K562 (cell line): Measurements from ENCODE around the gene OCIAD1. TPM values are rescaled to one million over a fixed set of nuclear protein-coding genes. Genes with fewer than 3 reads are reported as not detected.

Experiments used
- HNRNPLL ChIP-seq: fragments of 200-400 bp; formaldehyde crosslinking; IDR thresholded peaks from 2 replicates; pipeline ENCODE4 v1.6.1; 2017; ENCODE audit warnings: low read length, low read depth, mild to moderate bottlenecking; ENCODE audit not compliant: poor library complexity, severe bottlenecking
- MYNN ChIP-seq, 2 experiments: sonication (generic); formaldehyde crosslinking in 1 of 2; IDR thresholded peaks; 2 replicates each; pipeline versions ENCODE4 v1.5.0 to v1.6.1; 2016 to 2020; ENCODE audit warnings: antibody characterized with exemption in 1 of 2, missing genetic modification reagents in 1 of 2
- NCOA4 ChIP-seq: fragments of 450-650 bp; IDR thresholded peaks from 2 replicates; pipeline ENCODE4 v1.6.1; 2018; ENCODE audit warnings: mild to moderate bottlenecking; ENCODE audit not compliant: partially characterized antibody
- NCOR1 ChIP-seq: fragments of 450-650 bp; IDR thresholded peaks from 2 replicates; pipeline ENCODE4 v1.6.1; 2016; ENCODE audit warnings: mild to moderate bottlenecking, moderate library complexity
- NRF1 ChIP-seq, 2 experiments: fragments of 450-650 bp; IDR thresholded peaks in 1 of 2; conservative IDR thresholded peaks in 1 of 2; 2 replicates each; pipeline ENCODE4 v1.6.1; 2014; ENCODE audit warnings: mild to moderate bottlenecking in 2 of 2
- POLR2A ChIP-seq: fragments of 450-650 bp; conservative IDR thresholded peaks from 2 replicates; pipeline ENCODE4 v1.6.1; 2016
- POU5F1 ChIP-seq: fragments of 150-350 bp; IDR thresholded peaks from 2 replicates; pipeline ENCODE4 v1.6.1; 2014; ENCODE audit warnings: borderline replicate concordance, low read length, low read depth, mild to moderate bottlenecking; ENCODE audit not compliant: partially characterized antibody
- RAD21 ChIP-seq, 2 experiments: fragments of 250-450 bp in 1 of 2; fragments of 450-650 bp in 1 of 2; sonication (Bioruptor Pico) in 1 of 2; formaldehyde crosslinking in 1 of 2; IDR thresholded peaks in 1 of 2; conservative IDR thresholded peaks in 1 of 2; 2 replicates each; pipeline versions ENCODE4 v1.4.0 to v1.8.0; 2020 to 2022; ENCODE audit warnings: mild to moderate bottlenecking in 2 of 2, moderate library complexity in 1 of 2
- RFX5 ChIP-seq: IDR thresholded peaks from 2 replicates; pipeline ENCODE4 v1.6.1; 2011; ENCODE audit warnings: low read depth, mild to moderate bottlenecking, improper control_type of control experiment, low read length
- TEAD1 ChIP-seq, 2 experiments: fragments of 450-650 bp in 1 of 2; sonication (generic) in 1 of 2; formaldehyde crosslinking; IDR thresholded peaks; 2 replicates each; pipeline versions ENCODE4 v1.4.0 to v1.8.0; 2020 to 2022; ENCODE audit warnings: mild to moderate bottlenecking in 2 of 2, missing genetic modification reagents in 1 of 2
- ZNF217 ChIP-seq: sonication (generic); formaldehyde crosslinking; IDR thresholded peaks from 2 replicates; pipeline ENCODE4 v1.8.0; 2022; ENCODE audit warnings: mild to moderate bottlenecking, missing genetic modification reagents
- ZNF384 ChIP-seq: IDR thresholded peaks from 2 replicates; pipeline ENCODE4 v1.6.1; 2012; ENCODE audit warnings: low read depth, low read length, improper control_type of control experiment
- ZNF431 ChIP-seq: sonication (generic); formaldehyde crosslinking; IDR thresholded peaks from 2 replicates; pipeline ENCODE4 v1.8.0; 2022; ENCODE audit warnings: mild to moderate bottlenecking, missing genetic modification reagents
- ZNF586 ChIP-seq: fragments of 450-650 bp; formaldehyde crosslinking; conservative IDR thresholded peaks from 2 replicates; pipeline ENCODE4 v1.4.0; 2020; ENCODE audit warnings: mild to moderate bottlenecking, moderate library complexity
- polyA plus RNA-seq, 8 experiments: library from polyadenylated mRNA; depleted of rRNA in 4 of 8; stranded (reverse) in 5 of 8; unstranded in 3 of 8; fragments of >200 nt; fragmentation: Nextera tagmentation in 2 of 8; fragmentation: Illumina TruSeq in 1 of 8; extraction: Ambion mirVana in 2 of 8; extraction: Trizol in 1 of 8; gene quantifications; 2 replicates each; pipeline versions ENCODE4 v1.2.1 to v1.2.3, GENCODE V29; 2011 to 2014; ENCODE audit warnings: inconsistent platforms in 1 of 8, missing spikeins in 1 of 8
- total RNA-seq, 7 experiments: library from RNA; depleted of rRNA in 6 of 7; stranded (reverse); fragments of >200 nt in 6 of 7; fragmentation: Illumina TruSeq in 2 of 7; extraction: Trizol in 2 of 7; gene quantifications; 2 replicates each; pipeline versions ENCODE4 v1.2.1 to v1.2.3, GENCODE V29; 2011 to 2021; ENCODE audit warnings: low replicate concordance in 1 of 7
- TF ChIP-seq, protein P1 (sequence below): fragments of 450-650 bp; IDR thresholded peaks from 2 replicates; pipeline ENCODE4 v1.6.1; 2017; ENCODE audit warnings: antibody characterized with exemption
- TF ChIP-seq, protein P2 (sequence below): fragments of 250-450 bp; sonication (Bioruptor Pico); IDR thresholded peaks from 2 replicates; pipeline ENCODE4 v1.5.0; 2020; ENCODE audit warnings: mild to moderate bottlenecking, borderline replicate concordance
- TF ChIP-seq, protein P3 (sequence below): fragments of 450-650 bp; conservative IDR thresholded peaks from 2 replicates; pipeline ENCODE4 v1.6.1; 2016; ENCODE audit warnings: missing genetic modification characterization, low read depth, mild to moderate bottlenecking, control low read depth, missing compliant biosample characterization
- TF ChIP-seq, protein P4 (sequence below): sonication (generic); formaldehyde crosslinking; IDR thresholded peaks from 2 replicates; pipeline ENCODE4 v1.9.0; 2022; ENCODE audit warnings: mild to moderate bottlenecking, missing genetic modification reagents
- TF ChIP-seq, protein P5 (sequence below): IDR thresholded peaks from 3 replicates; pipeline ENCODE4 v1.6.1; 2011; ENCODE audit warnings: borderline replicate concordance, mild to moderate bottlenecking; ENCODE audit not compliant: insufficient read length, insufficient read depth

Gene OCIAD1
- total and polyA plus RNA-seq, 9 of the 15 experiments (the other 6 are each of a cell fraction or from before 2014, with no cell fraction given) = 99.0 to 358 (median 196) TPM

DNA sequence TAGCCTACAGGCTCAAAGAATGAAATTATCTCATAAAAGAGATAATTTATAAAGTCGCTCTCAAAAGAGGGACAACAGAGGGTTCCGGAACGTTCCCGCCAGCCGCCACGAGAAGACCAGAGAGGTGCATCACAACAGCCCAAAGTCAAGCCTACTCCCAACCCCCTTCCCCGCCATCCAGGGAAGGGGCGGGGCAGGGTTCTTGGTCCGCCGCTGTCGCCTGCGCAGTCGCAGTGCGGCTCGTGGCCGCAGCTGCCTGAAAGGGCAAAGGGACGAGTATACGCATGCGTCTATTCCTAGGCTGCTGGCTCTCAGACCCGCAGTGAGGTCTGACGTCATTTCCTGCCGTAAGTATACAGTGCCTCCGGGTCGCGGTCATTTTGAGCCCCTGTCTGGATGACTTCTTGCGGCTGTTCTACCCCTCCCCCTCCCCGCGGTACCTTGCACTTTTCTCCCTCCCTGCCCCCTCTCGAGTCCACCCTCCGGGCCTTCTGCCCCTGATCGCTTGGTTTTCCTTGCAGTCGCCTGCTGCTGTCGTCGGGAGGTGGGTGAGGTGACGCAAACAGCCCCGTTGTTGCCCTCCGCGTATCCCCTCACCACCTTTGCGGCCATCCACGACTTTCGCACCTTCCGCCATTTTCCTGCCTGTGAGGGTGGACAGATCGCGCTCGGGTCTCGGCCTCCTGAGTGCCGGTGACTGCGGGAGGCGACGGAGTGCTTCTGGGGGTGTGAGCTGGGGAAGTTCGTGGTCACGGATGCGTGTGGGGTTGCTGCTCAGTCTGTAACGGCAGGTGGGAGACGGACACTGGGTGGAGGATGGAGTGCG lies at the start of gene OCIAD1 (continued):
- TF ChIP-seq, protein P1, sequence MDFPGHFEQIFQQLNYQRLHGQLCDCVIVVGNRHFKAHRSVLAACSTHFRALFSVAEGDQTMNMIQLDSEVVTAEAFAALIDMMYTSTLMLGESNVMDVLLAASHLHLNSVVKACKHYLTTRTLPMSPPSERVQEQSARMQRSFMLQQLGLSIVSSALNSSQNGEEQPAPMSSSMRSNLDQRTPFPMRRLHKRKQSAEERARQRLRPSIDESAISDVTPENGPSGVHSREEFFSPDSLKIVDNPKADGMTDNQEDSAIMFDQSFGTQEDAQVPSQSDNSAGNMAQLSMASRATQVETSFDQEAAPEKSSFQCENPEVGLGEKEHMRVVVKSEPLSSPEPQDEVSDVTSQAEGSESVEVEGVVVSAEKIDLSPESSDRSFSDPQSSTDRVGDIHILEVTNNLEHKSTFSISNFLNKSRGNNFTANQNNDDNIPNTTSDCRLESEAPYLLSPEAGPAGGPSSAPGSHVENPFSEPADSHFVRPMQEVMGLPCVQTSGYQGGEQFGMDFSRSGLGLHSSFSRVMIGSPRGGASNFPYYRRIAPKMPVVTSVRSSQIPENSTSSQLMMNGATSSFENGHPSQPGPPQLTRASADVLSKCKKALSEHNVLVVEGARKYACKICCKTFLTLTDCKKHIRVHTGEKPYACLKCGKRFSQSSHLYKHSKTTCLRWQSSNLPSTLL = no peak
- TF ChIP-seq, protein P2, sequence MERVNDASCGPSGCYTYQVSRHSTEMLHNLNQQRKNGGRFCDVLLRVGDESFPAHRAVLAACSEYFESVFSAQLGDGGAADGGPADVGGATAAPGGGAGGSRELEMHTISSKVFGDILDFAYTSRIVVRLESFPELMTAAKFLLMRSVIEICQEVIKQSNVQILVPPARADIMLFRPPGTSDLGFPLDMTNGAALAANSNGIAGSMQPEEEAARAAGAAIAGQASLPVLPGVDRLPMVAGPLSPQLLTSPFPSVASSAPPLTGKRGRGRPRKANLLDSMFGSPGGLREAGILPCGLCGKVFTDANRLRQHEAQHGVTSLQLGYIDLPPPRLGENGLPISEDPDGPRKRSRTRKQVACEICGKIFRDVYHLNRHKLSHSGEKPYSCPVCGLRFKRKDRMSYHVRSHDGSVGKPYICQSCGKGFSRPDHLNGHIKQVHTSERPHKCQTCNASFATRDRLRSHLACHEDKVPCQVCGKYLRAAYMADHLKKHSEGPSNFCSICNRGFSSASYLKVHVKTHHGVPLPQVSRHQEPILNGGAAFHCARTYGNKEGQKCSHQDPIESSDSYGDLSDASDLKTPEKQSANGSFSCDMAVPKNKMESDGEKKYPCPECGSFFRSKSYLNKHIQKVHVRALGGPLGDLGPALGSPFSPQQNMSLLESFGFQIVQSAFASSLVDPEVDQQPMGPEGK (CRISPR knock-in tag) = no peak
- TF ChIP-seq RAD21 (CRISPR knock-in tag; conservative IDR thresholded peaks at IDR 0.05 in 1 of 2, IDR thresholded peaks at IDR 0.05 in 1 of 2) (no peak; a peak in 1 of 4 replicates), MYNN (IDR thresholded peaks at IDR 0.05) (0 out of 2 replicates have a peak, but pooled peaks have one; percentile 42), MYNN (CRISPR knock-in tag; IDR thresholded peaks at IDR 0.05) (no peak), NCOR1 (peak; percentile 59), ZNF217 (CRISPR knock-in tag) (no peak), ZNF586 (CRISPR knock-in tag) (no peak), TEAD1 (CRISPR knock-in tag; IDR thresholded peaks at IDR 0.05) (0 out of 4 replicates have a peak, but pooled peaks of 1 of the 2 experiments have one; percentile 67), POU5F1 (no peak), NCOA4 (no peak), RFX5 (no peak), ZNF431 (CRISPR knock-in tag) (peak; percentile 58), NRF1 (conservative IDR thresholded peaks at IDR 0.05 in 1 of 2, IDR thresholded peaks at IDR 0.05 in 1 of 2) (peak; percentile 99), ZNF384 (no peak), POLR2A (peak; percentile 95), HNRNPLL (peak; percentile 90)
- TF ChIP-seq, protein P3, sequence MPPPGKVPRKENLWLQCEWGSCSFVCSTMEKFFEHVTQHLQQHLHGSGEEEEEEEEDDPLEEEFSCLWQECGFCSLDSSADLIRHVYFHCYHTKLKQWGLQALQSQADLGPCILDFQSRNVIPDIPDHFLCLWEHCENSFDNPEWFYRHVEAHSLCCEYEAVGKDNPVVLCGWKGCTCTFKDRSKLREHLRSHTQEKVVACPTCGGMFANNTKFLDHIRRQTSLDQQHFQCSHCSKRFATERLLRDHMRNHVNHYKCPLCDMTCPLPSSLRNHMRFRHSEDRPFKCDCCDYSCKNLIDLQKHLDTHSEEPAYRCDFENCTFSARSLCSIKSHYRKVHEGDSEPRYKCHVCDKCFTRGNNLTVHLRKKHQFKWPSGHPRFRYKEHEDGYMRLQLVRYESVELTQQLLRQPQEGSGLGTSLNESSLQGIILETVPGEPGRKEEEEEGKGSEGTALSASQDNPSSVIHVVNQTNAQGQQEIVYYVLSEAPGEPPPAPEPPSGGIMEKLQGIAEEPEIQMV (tag) = no peak
- TF ChIP-seq, protein P4, sequence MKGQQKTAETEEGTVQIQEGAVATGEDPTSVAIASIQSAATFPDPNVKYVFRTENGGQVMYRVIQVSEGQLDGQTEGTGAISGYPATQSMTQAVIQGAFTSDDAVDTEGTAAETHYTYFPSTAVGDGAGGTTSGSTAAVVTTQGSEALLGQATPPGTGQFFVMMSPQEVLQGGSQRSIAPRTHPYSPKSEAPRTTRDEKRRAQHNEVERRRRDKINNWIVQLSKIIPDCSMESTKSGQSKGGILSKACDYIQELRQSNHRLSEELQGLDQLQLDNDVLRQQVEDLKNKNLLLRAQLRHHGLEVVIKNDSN (CRISPR knock-in tag) = 0 out of 2 replicates have a peak, but pooled peaks have one; percentile 24
- TF ChIP-seq, protein P5, sequence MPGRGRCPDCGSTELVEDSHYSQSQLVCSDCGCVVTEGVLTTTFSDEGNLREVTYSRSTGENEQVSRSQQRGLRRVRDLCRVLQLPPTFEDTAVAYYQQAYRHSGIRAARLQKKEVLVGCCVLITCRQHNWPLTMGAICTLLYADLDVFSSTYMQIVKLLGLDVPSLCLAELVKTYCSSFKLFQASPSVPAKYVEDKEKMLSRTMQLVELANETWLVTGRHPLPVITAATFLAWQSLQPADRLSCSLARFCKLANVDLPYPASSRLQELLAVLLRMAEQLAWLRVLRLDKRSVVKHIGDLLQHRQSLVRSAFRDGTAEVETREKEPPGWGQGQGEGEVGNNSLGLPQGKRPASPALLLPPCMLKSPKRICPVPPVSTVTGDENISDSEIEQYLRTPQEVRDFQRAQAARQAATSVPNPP = no peak
